Measurements from ENCODE around the gene UNC119B.

- TF ChIP-seq CTCF (IDR thresholded peaks at IDR 0.05; ENCODE audit: low read depth, low read length, missing input control) (no peak), RXRA (IDR thresholded peaks at IDR 0.05) (no peak), REST (IDR thresholded peaks at IDR 0.05) (no peak), MAX (IDR thresholded peaks at IDR 0.05) (no peak), TAF1 (conservative IDR thresholded peaks at IDR 0.05) (no peak), NR2F2 (IDR thresholded peaks at IDR 0.05) (no peak), RAD21 (IDR thresholded peaks at IDR 0.05) (no peak), GABPA (IDR thresholded peaks at IDR 0.05 in 1 of 2, conservative IDR thresholded peaks at IDR 0.05 in 1 of 2) (no peak), JUND (IDR thresholded peaks at IDR 0.05) (no peak)
Measured at GRCh38 chr12:120689397-120690082, 20.7 kb upstream of the UNC119B start.

Measured in liver (tissue), 3 donors.